Measurements from ENCODE around the gene FAM217B.

DNA sequence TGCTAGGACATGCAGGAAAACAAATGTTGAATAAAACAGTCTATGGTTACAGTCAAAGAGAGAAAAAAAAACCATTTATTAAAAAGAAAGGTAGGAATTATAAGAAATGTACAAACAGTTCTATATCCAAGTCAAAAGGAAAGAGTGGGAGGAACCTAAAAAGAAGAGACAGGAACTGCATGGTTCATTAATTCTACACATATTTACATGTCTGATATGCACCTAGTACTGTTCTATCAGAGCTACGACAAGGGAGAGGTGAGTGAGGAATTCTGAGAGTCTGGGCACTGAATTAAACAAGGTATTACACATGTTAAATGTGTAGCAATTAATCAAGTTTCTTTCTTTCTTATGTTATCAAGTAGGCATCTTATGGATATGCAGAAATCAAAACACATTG, 48.6 kb upstream of the FAM217B start:
- no peak for TF ChIP-seq CTCF (conservative IDR thresholded peaks at IDR 0.05; ENCODE audit: low read depth, low read length)
- no peak for TF ChIP-seq EZH2phosphoT487 (IDR thresholded peaks at IDR 0.05; ENCODE audit: borderline replicate concordance, low read length)

All from PC-3 (cell line).